NCI-H226 (cell line): ENCODE results near the gene MTERF4.

Experiments
- DNase-seq: peaks from one replicate; pipeline ENCODE4 v3.0.0-alpha.2; 2015

The MTERF4 gene

GRCh38 chr2:241084856-241085444 lies 17.1 kb downstream of the MTERF4 start:
- DNase-seq = no peak

DNA sequence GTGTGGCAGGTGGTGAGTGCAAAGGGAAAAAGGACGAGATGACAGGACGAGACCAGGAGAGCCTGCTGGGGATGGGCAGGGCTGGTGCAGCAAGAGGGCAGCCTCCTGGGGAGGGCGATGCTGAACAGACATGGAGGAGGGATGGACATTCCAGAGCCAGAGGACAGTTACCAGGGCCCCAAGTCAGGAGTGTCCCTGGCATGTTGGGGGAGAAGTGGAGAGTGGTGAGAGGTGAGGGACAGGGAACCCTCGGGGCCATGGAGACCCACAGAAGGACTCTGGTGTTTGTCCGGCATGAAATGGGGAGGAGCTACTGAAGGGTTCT lies 19.0 kb downstream of the MTERF4 start:
- DNase-seq = no peak

DNA sequence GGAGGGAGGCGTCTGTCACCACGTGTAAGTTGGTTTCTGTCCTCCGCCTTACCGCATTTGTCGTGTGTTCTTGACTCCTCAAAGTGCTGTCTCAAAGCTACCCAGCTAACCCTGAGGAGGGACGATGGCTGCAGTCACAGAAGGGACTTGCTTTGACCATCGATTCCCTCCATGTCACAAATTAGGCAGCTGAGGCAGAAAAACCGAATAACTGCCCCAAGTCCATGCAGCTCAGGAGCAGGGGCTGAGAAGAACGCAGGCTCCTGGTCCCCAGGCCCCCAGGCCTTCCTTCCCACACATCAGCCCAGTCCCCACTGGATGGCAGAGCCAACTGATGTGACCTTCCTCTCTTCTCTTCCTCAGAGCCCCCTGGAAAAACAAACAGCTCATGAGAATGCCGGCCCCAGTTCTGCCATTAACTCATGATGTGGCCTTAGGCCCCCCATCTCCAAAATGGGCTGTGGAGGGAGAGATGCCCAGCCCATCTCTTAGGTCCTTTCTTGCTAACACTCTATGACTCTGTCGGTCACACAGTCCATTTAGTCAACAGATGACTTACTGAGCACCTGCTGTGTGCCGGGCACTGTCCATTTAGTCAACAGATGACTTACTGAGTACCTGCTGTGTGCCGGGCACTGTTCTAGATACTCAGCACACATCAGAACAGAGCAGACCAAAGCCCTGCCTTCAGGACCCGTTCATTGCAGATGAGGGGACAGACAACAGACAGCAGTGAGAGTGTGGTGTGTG lies 19.6 kb downstream of the MTERF4 start:
- DNase-seq = no peak

DNA sequence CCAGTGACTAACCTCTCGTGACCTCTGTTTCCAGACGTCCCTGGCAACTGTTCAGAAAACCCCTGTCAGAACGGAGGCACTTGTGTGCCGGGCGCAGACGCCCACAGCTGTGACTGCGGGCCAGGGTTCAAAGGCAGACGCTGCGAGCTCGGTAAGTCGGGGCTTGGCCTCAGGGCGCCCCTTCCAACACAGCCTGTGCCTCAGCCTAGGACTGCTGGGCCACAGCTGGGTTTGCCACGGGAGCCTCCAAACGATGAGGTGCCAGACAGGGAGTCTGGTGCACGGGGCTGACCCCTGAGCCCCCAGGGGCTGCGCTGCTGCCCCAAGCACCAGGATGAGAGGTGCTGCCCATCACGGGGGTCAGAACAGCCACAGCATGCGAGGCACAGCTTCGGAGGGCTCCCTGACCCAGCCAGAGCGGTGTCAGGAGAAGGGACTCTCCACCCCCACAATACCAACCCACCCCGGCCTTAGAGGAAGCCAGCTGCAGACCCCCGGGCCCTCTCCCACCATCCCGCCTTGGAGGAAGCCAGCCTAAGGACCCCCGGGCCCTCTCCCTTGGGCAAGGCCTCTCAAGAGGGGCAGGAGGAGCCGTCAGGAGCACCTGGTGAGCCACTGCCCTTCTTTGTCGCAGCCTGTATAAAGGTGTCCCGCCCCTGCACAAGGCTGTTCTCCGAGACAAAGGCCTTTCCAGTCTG lies 20.3 kb downstream of the MTERF4 start:
- no peak for DNase-seq

DNA sequence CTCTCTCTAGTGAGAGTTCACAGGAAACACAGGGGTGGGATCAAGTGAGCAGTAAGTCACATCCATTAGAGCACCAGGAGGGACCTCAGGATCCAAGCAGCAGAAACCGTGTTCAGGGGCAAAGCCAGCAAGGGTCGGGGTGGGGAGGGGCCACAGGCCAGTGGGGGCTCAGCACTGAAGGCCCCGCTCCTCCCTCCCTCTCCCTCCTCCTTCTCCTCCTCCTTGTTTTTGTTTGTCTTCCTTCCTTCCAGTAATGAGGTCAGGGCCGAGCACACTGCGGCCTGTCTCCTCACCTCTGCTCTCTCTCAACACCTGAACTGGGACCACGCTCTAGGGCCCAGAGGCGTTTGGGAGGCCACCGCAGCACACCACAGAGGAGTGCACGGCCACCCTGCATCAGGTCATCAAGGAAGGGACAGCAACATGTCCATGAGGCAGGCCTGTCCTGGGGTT lies 20.9 kb downstream of the MTERF4 start:
- no peak for DNase-seq

DNA sequence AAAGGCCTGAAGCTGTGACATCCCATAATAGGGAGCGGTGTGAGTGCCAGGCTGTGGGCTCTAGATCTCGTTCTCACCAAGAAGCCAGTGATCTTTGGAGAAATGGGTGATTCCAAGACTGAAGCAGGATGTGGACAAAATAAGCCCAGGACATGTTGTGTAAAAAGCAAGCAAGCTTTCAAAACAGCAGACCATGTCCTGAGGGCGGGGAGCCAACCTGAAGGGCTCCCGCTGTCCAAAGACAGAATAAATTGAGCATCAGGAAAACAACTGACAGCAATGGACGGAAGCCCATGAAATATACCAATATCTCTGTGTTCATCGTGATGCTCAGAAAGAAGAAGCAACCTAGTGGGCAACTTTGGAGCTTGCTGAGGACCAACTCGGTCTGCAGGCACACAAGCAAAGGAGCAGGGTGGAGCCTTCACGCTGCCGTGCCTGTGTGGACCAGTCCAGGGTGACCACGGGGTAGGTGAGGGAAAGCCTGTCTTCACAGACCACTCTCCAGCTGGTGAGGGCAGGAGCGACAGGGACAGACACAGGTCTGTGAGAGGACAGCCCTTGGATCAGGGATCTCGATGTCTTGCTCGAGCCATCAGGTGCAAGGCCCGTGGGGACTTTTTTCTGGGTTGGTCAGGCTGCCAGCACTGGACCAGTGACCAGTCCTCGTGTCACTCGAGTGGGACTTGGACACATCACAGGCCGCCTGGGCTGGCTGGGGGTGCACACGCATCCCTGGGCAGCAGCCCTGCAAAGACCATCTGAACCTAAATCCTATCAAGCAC lies 21.5 kb downstream of the MTERF4 start:
- DNase-seq = no peak

- no peak for DNase-seq
These were observed 27.1 kb downstream of the MTERF4 start for GRCh38 chr2:241074901-241075540.

DNA sequence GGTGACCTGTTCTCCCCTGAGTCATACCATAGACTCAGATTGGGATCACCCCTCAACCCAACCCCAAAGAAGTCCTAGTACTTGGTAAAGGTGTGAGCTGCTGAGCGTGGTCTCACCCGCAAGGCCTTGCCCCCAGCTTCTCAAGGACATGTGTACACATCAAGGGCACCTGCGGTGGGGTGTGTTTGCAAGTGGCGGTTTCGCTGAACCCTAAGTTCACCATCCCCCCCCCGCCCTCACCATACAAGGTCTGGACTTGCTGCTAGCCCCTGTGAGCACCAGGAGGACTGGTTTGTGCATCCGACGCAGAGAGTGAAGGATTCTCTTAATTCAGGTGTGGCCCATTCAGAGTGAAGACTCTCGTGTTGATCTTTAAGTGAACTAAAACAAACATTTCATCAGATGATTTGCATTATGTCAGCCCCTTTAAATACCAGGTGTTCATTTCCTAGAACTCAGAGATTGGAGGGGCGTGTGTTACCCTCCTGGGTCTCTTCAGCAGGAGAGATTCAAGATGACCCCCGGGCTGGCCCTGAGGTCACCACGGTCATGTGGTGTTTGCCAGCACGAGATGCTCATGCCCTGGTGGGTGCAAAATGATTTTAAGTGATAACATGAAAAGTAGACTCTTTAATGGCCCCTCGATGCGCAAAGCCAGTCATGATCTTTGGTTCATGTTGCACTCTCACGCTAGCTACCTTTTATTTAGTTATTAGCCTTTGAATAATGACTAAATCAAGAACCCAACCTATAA lies 27.8 kb downstream of the MTERF4 start:
- no peak for DNase-seq

GRCh38 chr2:241073166-241074064 lies 28.7 kb downstream of the MTERF4 start:
- no peak for DNase-seq

GRCh38 chr2:241072553-241073165 lies 29.4 kb downstream of the MTERF4 start:
- DNase-seq = no peak

DNA sequence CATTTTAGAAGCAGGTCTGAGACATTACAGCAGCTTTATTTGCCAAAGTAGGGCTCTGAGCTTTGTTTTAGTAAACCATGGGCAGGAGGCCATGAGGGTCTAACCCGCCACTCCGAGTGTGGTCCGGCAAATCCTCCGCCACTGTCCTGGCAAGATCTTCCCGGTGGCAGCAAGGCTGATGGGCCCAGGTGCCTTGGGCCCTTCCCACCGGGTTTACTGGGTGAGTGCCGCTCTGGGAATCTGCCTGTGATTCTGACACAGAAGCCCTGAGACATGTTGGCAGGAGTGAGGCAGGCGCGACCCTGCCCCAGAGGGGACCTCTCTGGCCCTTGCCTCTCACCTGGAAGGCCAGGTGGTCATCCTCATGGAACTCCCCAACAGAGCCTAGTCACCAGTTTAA lies 29.9 kb downstream of the MTERF4 start:
- DNase-seq = no peak

GRCh38 chr2:241071677-241072111 lies 30.4 kb downstream of the MTERF4 start:
- no peak for DNase-seq

DNA sequence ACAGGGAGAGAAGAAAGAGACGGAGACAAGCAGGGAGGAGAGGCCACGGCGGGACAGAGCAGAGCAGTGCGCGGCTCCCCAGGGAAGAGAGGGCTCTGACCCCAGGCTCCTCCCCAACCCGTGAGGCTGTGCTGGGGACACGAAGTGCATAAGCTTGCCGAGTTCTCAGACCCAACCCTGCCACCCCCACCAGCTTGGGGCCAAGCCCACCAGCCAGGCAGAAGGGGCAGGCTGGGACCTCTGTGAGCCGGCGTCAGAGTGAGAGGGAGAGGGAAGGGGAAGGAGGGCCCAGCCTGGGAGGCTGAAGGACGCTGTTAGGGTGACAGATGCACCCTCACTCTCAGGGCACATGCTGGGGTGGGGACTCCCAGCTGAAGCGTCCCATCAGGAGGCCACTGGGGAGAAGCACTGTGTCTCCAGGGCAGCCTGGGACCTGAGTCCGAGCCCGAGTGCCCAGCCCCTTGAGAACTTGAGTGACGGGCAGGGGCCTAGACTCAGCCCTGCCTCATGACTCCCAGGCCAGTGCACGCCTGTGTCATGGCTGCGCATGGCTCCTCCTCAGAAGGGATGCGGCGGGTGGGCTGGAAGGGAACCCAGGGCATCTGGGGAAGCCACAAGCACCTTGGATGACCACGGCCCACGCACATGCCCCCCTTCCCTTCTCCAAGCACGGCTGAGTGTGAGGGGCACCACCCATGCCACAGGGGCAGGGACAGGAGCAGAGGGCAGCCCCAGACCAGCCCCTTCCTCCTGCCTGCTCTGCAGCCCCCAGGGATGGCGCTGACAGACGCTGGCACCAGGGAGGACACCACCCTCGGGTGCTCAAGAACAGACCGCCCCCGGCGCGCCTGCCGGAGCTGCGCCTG lies 31.0 kb downstream of the MTERF4 start:
- no peak for DNase-seq

DNA sequence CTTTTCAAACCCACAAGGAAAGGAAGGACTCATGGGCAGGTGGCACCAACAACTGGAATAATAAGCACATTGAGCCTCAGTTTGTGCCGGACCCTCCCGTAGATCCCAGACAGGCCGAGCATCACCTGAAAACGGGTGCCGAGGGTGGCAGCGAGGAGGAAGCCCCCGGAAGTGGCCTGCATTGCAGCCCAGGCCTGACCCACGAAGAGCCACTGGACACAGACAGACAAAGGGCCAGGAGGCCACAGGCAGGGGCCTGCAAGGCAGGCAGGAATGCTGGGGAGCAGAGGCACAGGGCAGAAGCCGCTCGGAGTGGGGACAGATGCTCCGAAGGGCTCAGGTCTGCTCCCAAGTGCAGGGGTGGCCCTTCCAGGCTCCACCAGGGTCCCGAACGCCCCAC lies 31.7 kb downstream of the MTERF4 start:
- DNase-seq = no peak

DNA sequence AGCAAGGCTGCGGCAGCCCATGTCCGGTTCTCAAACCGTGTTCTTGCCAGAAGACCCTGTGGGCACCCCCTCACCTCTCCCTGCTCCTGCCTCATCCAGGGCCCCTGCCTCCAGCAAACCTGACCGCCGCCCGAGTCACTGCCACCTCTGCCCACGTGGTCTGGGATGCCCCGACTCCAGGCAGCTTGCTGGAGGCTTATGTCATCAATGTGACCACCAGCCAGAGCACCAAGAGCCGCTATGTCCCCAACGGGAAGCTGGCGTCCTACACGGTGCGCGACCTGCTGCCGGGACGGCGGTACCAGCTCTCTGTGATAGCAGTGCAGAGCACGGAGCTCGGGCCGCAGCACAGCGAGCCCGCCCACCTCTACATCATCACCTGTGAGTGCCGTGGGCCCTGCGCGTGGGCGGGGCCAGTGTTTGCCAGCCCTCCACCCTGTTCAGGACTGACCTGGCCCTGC lies 32.2 kb downstream of the MTERF4 start:
- DNase-seq = no peak

DNA sequence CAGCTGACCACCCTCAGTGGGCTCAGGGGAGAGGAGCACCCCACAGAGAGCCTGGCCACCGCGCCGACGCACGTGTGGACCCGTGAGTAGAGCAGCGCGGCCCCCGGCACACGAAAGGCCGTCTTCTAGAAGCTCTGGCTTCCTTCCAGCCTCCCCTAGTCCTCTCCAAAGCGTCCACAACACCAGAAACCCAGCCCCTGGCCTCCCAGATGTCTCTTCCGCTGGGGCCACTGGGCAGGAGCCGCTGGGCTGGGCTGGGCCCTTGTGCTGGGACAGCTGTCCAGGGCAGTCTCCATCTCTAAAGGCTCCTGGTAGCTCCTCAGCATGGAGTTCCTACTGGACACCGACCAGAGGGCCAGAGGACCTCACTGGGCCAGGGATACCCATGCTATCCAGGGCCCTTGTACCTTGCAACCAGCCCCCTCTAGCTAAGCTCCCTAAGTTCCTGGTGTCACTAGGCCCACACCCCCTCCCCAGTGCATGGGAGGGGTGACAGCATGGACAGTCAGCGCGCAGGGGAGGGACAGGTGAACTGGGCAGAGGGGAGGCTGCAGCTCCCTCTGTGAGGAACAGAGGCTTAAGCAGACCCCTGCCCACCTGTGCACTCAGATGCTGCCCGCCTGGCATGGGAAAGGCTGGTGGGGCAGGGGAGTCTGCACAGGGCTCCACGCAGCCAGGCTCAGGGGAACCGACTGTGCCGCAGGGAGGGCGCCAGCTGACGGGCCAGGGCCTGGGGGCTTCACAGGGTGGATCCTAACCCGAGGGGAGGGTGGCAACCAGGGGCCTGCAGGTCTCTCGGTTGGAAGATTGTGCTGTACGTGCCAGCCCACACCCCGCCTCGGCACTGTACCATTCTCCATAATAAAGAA lies 32.9 kb downstream of the MTERF4 start:
- no peak for DNase-seq

- no peak for DNase-seq
These were observed 33.7 kb downstream of the MTERF4 start for GRCh38 chr2:241068136-241068941.
